ENCODE data around the gene XPNPEP3.
"Not testable (repeated sequence)": the region's sequence is repeated elsewhere in the genome, so short reads cannot be mapped to it uniquely, and the experiment has no call there.

XPNPEP3 gene

GRCh38 chr22:40819599-40820140, 37.3 kb upstream of the XPNPEP3 start:
- Histone ChIP-seq H3F3A (ENCODE audit: insufficient read depth, low read length) (peaks cover 27% of the 10 kb centered on the region), H3K4me2 (ENCODE audit: low read depth, low read length) (peak overlapping the region; percentile 90), H3K9me2 (replicated peaks; ENCODE audit: insufficient read depth, low read length) (no peaks in the 10 kb centered on the region), H3K27me3 (replicated peaks; ENCODE audit: insufficient read depth, low read length) (no peaks in the 10 kb centered on the region), H3K79me2 (ENCODE audit: low read length) (peaks cover 41% of the 10 kb centered on the region), H2AFZ (ENCODE audit: low read length) (peak overlapping the region; percentile 92), H3K9me3 (replicated peaks; ENCODE audit: insufficient read depth, low read length) (no peaks in the 10 kb centered on the region), H3K4me1 (ENCODE audit: low read length) (peaks cover 17% of the 10 kb centered on the region), H3K9ac (ENCODE audit: low read length) (peak overlapping the region; percentile 53; the same call in 1 of the 2 replicates), H3K4me3 (ENCODE audit: low read length) (peak overlapping the region; percentile 61), H4K20me1 (ENCODE audit: insufficient read depth, low read length) (no peaks in the 10 kb centered on the region), H3K36me3 (replicated peaks; ENCODE audit: insufficient read depth, low read length) (no peaks in the 10 kb centered on the region; the same call in 1 of the 2 replicates), H3K27ac (ENCODE audit: low read length) (peak overlapping the region; percentile 23; the same call in 1 of the 2 replicates)
- TF ChIP-seq CTCF (IDR thresholded peaks at IDR 0.05; ENCODE audit: low read length), result no peak
- no peak for TF ChIP-seq EZH2phosphoT487 (IDR thresholded peaks at IDR 0.05; ENCODE audit: low read length)
- TF ChIP-seq EZH2 (optimal IDR thresholded peaks at IDR 0.05; ENCODE audit: low read depth, low read length), result no peak
- DNase-seq, result peak; percentile 19

GRCh38 chr22:40823426-40823825, 33.5 kb upstream of the XPNPEP3 start:
- Histone ChIP-seq H3K9ac (ENCODE audit: low read length) (no peak overlapping the region), H3K36me3 (replicated peaks; ENCODE audit: insufficient read depth, low read length) (peaks cover 4% of the 10 kb centered on the region; the same call in 1 of the 2 replicates), H3K4me3 (ENCODE audit: low read length) (no peak overlapping the region), H3K27me3 (replicated peaks; ENCODE audit: insufficient read depth, low read length) (no peaks in the 10 kb centered on the region), H3K4me2 (ENCODE audit: low read depth, low read length) (no peak overlapping the region), H2AFZ (ENCODE audit: low read length) (no peak overlapping the region), H3K9me2 (replicated peaks; ENCODE audit: insufficient read depth, low read length) (no peaks in the 10 kb centered on the region), H4K20me1 (ENCODE audit: insufficient read depth, low read length) (no peaks in the 10 kb centered on the region), H3K9me3 (replicated peaks; ENCODE audit: insufficient read depth, low read length) (no peaks in the 10 kb centered on the region), H3K79me2 (ENCODE audit: low read length) (peaks cover 7% of the 10 kb centered on the region), H3K27ac (ENCODE audit: low read length) (no peak overlapping the region), H3F3A (ENCODE audit: insufficient read depth, low read length) (peaks cover 14% of the 10 kb centered on the region), H3K4me1 (ENCODE audit: low read length) (no peaks in the 10 kb centered on the region; the same call in 1 of the 2 replicates)
- no peak for DNase-seq
- no peak for TF ChIP-seq CTCF (IDR thresholded peaks at IDR 0.05; ENCODE audit: low read length)
- TF ChIP-seq EZH2 (optimal IDR thresholded peaks at IDR 0.05; ENCODE audit: low read depth, low read length), result no peak
- TF ChIP-seq EZH2phosphoT487 (IDR thresholded peaks at IDR 0.05; ENCODE audit: low read length), result no peak

GRCh38 chr22:40826292-40826691, 30.7 kb upstream of the XPNPEP3 start:
- not testable (repeated sequence) for H3K27me3 ChIP-seq (replicated peaks; ENCODE audit: insufficient read depth, low read length); H3K4me3 ChIP-seq (ENCODE audit: low read length); H3K27ac ChIP-seq (ENCODE audit: low read length); H3K9ac ChIP-seq (ENCODE audit: low read length); H3K4me1 ChIP-seq (ENCODE audit: low read length); H4K20me1 ChIP-seq (ENCODE audit: insufficient read depth, low read length); DNase-seq; H3F3A ChIP-seq (ENCODE audit: insufficient read depth, low read length); H2AFZ ChIP-seq (ENCODE audit: low read length); H3K9me2 ChIP-seq (replicated peaks; ENCODE audit: insufficient read depth, low read length); H3K4me2 ChIP-seq (ENCODE audit: low read depth, low read length); H3K9me3 ChIP-seq (replicated peaks; ENCODE audit: insufficient read depth, low read length); H3K79me2 ChIP-seq (ENCODE audit: low read length)
- peaks cover 13% of the 10 kb centered on the region for H3K36me3 ChIP-seq (replicated peaks; ENCODE audit: insufficient read depth, low read length)

GRCh38 chr22:40826984-40827741, 29.8 kb upstream of the XPNPEP3 start:
- no peaks in the 10 kb centered on the region for H3K27me3 ChIP-seq (replicated peaks; ENCODE audit: insufficient read depth, low read length)
- H3F3A ChIP-seq (ENCODE audit: insufficient read depth, low read length), result no peaks in the 10 kb centered on the region
- H3K9me2 ChIP-seq (replicated peaks; ENCODE audit: insufficient read depth, low read length), result no peaks in the 10 kb centered on the region
- no peaks in the 10 kb centered on the region for H4K20me1 ChIP-seq (ENCODE audit: insufficient read depth, low read length)
- H3K4me1 ChIP-seq (ENCODE audit: low read length), result no peaks in the 10 kb centered on the region
- no peak for DNase-seq
- H3K9ac ChIP-seq (ENCODE audit: low read length), result no peak overlapping the region
- no peaks in the 10 kb centered on the region for H3K9me3 ChIP-seq (replicated peaks; ENCODE audit: insufficient read depth, low read length)
- H3K79me2 ChIP-seq (ENCODE audit: low read length), result no peaks in the 10 kb centered on the region
- no peak overlapping the region for H3K4me2 ChIP-seq (ENCODE audit: low read depth, low read length)
- H3K27ac ChIP-seq (ENCODE audit: low read length), result no peak overlapping the region
- H3K4me3 ChIP-seq (ENCODE audit: low read length), result no peak overlapping the region
- H2AFZ ChIP-seq (ENCODE audit: low read length), result no peak overlapping the region
- TF ChIP-seq EZH2 (optimal IDR thresholded peaks at IDR 0.05; ENCODE audit: low read depth, low read length), result no peak
- TF ChIP-seq EZH2phosphoT487 (IDR thresholded peaks at IDR 0.05; ENCODE audit: low read length), result no peak
- TF ChIP-seq CTCF (IDR thresholded peaks at IDR 0.05; ENCODE audit: low read length), result no peak
- peaks cover 15% of the 10 kb centered on the region for H3K36me3 ChIP-seq (replicated peaks; ENCODE audit: insufficient read depth, low read length)

All from MM.1S (cell line).